ENCODE results near the gene CLEC9A. TPM values are rescaled to one million over a fixed set of nuclear protein-coding genes. Genes with fewer than 3 reads are reported as not detected.

CLEC9A gene
- total RNA-seq, 1 donor from 2014 or later = 0.99 TPM

DNA sequence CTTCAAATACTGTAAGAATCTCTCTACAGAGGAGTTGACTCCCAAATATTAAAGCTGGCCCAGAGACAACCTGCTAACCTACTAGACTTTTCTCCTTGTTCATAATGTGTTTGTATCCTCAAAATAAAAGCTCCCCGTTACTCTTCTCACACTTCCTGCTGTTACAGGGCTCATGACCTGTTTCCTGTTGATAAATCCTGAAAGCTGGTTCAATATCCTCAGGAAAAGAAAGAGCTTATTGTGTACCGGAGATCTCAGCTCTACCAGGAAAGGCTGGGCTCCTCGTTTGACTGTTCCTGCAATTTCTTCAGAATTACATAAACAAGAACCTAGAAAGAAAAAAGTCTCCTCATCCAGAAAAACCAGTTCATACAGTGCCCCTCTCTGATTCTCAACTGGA lies 37.5 kb downstream of the CLEC9A start:
- peak; percentile 44 for DNase-seq

- DNase-seq = no peak
These were observed 38.2 kb downstream of the CLEC9A start for GRCh38 chr12:10068644-10069043.

DNA sequence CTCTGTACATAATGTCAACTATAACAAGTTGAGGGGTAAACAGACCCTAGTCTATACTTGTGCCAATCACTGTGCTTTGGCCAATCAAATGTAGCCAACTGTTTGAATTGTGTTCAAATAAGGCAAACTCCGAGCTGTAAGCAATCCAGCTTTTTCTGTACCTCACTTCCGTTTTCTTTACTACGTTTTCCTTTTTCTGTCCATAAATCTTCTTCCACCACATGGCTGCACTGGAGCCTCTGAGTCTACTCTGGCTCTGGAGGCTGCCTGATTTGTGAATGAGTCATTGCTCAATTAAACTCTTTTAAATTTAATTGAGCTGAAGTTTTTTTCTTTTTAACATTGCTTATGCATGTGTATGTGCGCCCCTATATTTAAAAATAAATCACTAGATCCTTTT lies 38.6 kb downstream of the CLEC9A start:
- DNase-seq = no peak

DNA sequence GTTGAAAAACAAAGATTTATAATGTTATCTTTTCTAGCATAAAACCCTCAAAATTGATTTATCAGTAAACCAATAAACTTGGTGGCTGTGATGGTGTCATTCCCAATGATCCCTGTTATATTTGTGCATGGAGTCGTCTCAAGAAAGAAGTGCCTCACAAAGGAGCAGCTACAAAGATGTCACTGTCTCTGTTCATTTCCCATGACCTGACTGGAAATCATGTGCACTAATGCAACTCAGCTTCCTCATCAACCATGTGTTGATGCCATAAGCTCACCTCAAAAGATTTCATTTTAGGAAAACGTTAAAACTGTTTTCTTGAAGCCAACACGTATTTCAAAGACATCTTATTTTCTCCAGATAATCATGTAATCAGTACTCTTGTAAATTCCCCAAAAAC lies 39.5 kb downstream of the CLEC9A start:
- no peak for DNase-seq

- no peak for DNase-seq
These were observed 39.9 kb downstream of the CLEC9A start for GRCh38 chr12:10070380-10070779.

- DNase-seq = no peak
These were observed 41.6 kb downstream of the CLEC9A start for GRCh38 chr12:10072131-10072530.

- no peak for DNase-seq
These were observed 42.8 kb downstream of the CLEC9A start for GRCh38 chr12:10073261-10073660.

DNA sequence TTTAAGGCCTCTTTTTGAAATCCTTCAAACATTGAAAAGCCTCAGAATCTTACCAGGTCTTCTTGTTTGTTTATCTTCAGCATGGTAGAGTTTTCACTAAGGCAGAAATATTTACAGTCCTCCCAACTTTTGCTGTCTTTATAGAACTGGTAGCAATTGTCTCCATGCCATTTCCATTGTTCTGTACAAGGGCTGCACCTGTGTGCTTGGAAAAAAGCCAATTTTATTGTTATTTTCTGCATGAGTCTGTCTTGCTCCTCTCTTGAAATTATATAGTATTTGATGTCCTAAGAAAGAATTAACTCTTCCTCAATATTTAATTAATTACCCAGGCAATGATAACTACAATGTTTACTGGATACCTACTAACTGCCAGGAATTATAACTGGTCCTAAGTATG lies 45.0 kb downstream of the CLEC9A start:
- DNase-seq = no peak

DNA sequence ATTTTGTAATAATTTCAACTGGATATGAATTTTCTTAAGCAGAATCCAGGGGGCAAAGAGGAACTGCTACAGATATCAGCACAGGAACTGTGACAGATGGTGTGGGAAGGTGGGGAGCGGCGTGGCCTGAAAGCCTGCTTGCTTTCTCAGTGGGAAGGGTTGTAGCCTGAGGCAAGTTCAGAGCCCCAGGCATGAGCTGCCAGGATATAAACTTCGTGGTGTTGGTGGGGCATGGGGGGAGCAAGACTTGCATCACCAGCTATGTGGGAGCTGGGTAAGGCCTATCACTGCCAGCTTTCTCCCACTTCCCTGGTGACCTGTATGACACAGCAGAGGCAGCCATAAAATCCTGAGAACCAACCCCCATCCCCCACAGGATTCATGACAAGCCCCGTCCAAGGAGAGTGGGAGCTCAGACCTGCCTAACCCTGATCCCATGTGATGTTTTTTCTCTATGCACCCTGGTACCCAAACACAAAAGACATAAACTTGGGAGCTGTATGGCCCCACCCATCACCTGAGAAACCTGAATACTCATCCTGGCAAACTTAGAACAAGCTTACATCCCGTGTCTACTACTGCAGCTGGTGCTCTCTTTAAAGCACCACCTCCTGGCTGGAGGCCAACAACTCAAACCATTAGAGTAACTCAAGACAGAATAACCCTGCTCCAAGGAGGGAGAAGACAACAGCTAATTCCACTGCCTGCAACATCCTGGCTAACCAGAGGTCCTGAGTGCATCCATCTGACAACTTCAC lies 51.8 kb downstream of the CLEC9A start:
- DNase-seq = no peak

DNA sequence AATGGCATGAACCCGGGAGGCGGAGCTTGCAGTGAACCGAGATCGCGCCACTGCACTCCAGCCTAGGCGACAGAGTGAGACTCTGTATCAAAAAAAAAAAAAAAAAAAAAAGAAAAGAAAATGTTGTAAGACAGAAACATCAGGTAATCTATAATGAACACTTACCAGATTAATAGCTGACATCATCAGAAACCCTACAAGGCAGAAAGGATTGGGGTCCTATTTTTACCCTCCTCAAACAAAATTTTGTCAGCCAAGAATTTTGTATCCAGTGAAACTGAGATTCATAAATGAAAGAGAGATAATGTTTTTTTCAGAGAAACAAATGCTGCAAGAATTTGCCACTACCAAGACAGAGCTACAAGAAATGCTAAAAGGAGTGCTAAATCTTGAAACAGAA lies 54.3 kb downstream of the CLEC9A start:
- DNase-seq = no peak

DNA sequence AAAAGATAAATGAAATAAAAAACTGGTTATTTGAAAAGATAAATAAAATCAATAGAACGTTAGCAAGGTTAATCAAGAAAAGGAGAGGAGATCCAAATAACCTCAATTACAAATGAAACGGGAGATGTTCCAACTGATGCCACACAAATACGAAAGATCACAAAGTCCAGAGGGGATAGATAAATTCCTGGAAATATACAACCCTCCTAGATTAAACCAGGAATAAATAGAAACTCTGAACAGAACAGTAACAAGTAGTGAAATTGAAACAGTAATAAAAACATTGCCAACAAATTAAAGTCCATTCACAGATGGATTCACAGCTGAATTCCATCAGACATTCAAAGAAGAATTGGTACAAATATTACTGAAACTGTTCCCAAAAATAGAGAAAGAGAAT lies 55.9 kb downstream of the CLEC9A start:
- no peak for DNase-seq

GRCh38 chr12:10088031-10088430 lies 57.5 kb downstream of the CLEC9A start:
- no peak for DNase-seq

DNA sequence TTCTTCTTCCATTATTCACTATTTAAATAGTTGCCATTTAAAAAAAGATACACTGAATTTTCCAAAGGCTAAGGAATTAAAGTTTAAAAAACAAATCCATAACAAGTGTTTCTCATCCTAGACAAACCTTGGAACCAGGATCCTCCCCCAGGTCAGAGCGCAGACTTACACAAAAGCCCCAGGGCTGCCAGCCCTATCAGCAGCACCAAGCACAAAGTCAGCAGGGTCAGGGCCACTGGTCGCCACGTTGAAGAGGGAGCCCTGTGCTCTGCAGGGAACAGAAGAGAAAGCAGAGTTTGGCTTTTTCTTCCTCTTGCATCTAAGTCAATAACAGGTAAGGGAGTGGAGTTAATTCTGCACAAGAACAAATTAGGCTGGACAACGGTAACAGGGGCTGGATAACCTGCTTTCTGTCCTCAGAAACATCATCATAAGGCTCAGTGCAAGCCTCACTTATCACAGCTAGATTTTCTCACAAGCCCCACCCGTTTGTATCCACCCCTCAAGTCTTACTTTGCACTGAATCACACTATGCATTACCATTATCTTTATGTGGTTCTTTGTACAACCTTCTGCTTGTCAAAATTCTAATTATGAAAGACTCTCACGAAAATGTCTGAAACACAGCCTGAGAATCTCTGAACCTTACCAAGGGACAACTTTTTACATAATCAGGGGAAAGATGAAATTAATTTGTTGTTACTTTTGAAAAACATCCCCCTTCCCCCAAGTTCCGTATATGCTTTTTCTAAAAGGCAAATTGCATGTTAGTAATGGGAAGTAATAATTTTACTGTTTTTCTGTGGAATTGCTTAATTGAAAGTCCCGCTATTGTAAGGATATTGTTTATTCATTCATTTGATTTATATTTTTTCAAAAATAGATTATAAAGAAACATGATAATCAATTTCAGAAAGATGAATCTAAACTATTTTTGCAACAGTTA lies 58.7 kb downstream of the CLEC9A start:
- DNase-seq = no peak

- DNase-seq = no peak
These were observed 64.3 kb downstream of the CLEC9A start for GRCh38 chr12:10094646-10095395.

DNA sequence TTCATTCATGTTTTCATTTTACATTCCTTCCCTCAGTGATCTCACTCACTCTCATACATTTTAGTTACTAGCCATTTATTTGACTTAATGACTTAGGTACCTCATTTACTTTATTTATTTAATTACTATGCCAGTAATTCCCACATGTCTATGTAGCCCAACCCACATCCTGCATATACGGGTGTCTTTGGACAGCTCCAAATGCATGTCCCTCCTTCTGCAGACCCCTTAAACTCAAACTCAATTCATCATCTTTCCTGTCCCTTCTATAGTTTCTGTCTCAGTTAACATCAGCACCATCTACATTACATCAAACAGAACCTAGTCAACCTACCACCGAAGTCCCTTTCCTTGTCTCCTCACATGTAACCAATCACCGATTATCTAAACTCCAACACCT lies 65.5 kb downstream of the CLEC9A start:
- no peak for DNase-seq

DNA sequence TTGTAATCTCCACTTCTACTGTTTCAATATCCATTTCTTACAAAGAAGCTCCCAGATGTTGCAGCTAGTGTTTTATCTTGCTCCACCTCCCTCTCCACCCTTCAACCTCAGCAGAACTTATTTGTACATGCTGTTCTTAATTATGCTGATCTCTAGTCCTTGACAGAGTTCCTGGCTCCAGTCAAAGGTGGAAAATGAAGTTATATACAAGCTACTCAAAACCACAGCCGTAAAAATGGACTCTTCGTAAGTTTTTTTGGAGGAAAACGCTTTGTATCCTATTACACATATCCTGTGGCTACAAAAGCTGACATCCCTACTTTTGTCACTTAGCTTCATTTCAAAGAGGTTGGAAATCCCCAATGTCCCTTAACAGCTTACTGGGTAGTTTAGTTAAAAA lies 67.0 kb downstream of the CLEC9A start:
- no peak for DNase-seq

DNA sequence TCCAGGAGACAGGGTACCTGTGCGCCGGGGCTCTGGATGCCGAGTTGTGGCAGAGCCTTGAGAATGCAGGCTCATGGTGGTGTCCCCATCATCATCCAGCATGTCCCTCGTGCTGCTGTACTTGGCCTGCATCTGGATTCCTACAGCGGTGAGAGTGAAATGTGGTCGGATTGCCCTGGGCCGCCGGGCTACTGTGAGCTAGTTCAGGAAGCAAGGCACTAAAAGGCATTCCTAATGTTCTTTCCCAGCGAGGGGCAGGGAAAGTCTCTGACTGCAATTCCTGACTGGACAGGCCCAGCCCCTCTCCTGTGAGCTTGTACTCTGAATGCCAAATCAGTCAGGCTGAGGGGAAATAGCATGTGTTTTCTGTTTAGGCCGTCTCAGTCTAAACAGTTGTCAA lies 68.3 kb downstream of the CLEC9A start, which contains the start of gene CLEC1A:
CLEC1A (minus strand) TSS at position 195 of the 400 bp plus-strand sequence; CDS start at position 132, 63 bp downstream.
- no peak for DNase-seq

DNA sequence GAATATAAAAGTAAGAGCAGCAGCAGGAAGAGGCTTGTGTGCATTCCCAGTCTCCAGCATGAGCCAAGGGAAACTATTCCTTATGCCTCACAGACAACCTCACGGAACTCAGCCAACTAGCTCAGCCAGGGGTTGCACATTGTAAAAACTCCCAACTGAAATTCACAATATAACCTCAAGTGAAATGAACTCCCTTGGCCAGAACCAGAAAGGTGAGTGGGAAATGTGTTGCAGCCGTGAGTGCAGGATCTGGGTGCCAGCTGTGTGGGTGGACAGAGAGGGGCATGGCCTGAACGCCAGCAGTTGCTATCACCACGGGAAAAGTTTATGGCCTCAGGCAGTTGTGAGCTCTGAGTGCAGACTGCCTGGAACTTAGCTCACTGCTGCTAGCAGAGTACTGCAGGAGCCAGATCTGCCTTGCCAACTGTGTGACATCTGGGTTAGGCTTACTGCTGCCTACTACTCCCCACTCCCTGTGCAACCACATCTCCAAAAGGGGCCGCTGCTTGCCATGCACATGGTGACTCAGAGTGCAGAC lies 70.6 kb downstream of the CLEC9A start:
- peak; percentile 70 for DNase-seq

- no peak for DNase-seq
These were observed 71.3 kb downstream of the CLEC9A start for GRCh38 chr12:10101648-10102220.

- no peak for DNase-seq
These were observed 71.8 kb downstream of the CLEC9A start for GRCh38 chr12:10102322-10102721.

GRCh38 chr12:10110256-10110844 lies 79.9 kb downstream of the CLEC9A start:
- DNase-seq = no peak

DNA sequence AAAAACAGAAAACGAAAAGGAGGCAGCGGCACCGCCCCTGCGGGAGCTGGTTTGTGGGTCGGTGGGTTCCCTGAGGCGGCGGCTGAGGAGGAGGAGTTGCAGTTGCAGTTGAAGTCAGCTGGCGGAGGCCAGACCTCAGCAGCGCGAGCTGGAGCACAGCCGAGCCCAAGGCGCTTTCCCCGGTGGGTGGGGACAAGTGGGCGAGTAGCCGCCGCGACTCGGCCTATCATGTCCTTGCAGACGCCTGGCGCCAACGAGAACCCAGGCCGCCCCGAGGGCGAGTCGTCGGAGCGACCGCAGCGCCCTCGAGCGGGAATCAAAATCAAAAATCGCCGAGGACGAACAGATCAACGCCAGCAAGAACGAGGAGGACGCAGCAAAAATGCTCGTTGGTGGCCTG lies 81.0 kb downstream of the CLEC9A start:
- no peak for DNase-seq

Measured in skin of body (tissue), 2 donors.